ENCODE results near the gene KCNAB2.
"Not testable (repeated sequence)": the region's sequence is repeated elsewhere in the genome, so short reads cannot be mapped to it uniquely, and the experiment has no call there.

The KCNAB2 gene

GRCh38 chr1:6054596-6054995, 8.9 kb downstream of the KCNAB2 start:
- no peak for DNase-seq (ENCODE audit: low read depth in 2 of 2)

- no peak for DNase-seq (ENCODE audit: low read depth in 2 of 2)
These were observed 10.9 kb downstream of the KCNAB2 start for GRCh38 chr1:6056572-6056948.

- DNase-seq (ENCODE audit: low read depth in 2 of 2) = no peak
These were observed 11.6 kb downstream of the KCNAB2 start for GRCh38 chr1:6057170-6057845.

- no peak for DNase-seq (ENCODE audit: low read depth in 2 of 2)
These were observed 14.2 kb downstream of the KCNAB2 start for GRCh38 chr1:6059866-6060265.

GRCh38 chr1:6062670-6063069, 17.0 kb downstream of the KCNAB2 start:
- DNase-seq (ENCODE audit: low read depth in 2 of 2) = no peak

- DNase-seq (ENCODE audit: low read depth in 2 of 2) = not testable (repeated sequence)
These were observed 17.9 kb downstream of the KCNAB2 start for GRCh38 chr1:6063532-6064053.

- DNase-seq (ENCODE audit: low read depth in 2 of 2) = no peak
These were observed 19.6 kb downstream of the KCNAB2 start for GRCh38 chr1:6065093-6065858.

GRCh38 chr1:6066680-6067079, 21.0 kb downstream of the KCNAB2 start:
- DNase-seq (ENCODE audit: low read depth in 2 of 2) = no peak

GRCh38 chr1:6068073-6068472, 22.4 kb downstream of the KCNAB2 start:
- DNase-seq (ENCODE audit: low read depth in 2 of 2) = no peak

- DNase-seq (ENCODE audit: low read depth in 2 of 2) = no peak
These were observed 23.2 kb downstream of the KCNAB2 start for GRCh38 chr1:6068932-6069331.

- no peak for DNase-seq (ENCODE audit: low read depth in 2 of 2)
These were observed 23.9 kb downstream of the KCNAB2 start for GRCh38 chr1:6069573-6069972.

GRCh38 chr1:6070450-6070974, 24.8 kb downstream of the KCNAB2 start:
- no peak for DNase-seq (ENCODE audit: low read depth in 2 of 2)

- no peak for DNase-seq (ENCODE audit: low read depth in 2 of 2)
These were observed 25.5 kb downstream of the KCNAB2 start for GRCh38 chr1:6071219-6071618.

GRCh38 chr1:6072774-6073479, 27.2 kb downstream of the KCNAB2 start:
- no peak for DNase-seq (ENCODE audit: low read depth in 2 of 2)

GRCh38 chr1:6073480-6074053, 27.9 kb downstream of the KCNAB2 start:
- DNase-seq (ENCODE audit: low read depth in 2 of 2) = no peak

GRCh38 chr1:6074192-6074901, 28.7 kb downstream of the KCNAB2 start:
- no peak for DNase-seq (ENCODE audit: low read depth in 2 of 2)

- DNase-seq (ENCODE audit: low read depth in 2 of 2) = no peak
These were observed 30.1 kb downstream of the KCNAB2 start for GRCh38 chr1:6075748-6076147.

- DNase-seq (ENCODE audit: low read depth in 2 of 2) = not testable (repeated sequence)
These were observed 31.4 kb downstream of the KCNAB2 start for GRCh38 chr1:6077061-6077460.

GRCh38 chr1:6077506-6077905, 31.8 kb downstream of the KCNAB2 start:
- no peak for DNase-seq (ENCODE audit: low read depth in 2 of 2)

GRCh38 chr1:6077919-6078318, 32.2 kb downstream of the KCNAB2 start:
- DNase-seq (ENCODE audit: low read depth in 2 of 2) = no peak

- no peak for DNase-seq (ENCODE audit: low read depth in 2 of 2)
These were observed 34.8 kb downstream of the KCNAB2 start for GRCh38 chr1:6080469-6080868.

Data from stimulated activated CD4-positive, alpha-beta T cell treated with anti-CD3 and anti-CD28 coated beads, Interleukin-15, amount 100 ng/mL, for 48 hours (primary cell).